Liver (tissue), 9 donors: ENCODE results near the gene KXD1. TPM values are rescaled to one million over a fixed set of nuclear protein-coding genes. Genes with fewer than 3 reads are reported as not detected.

Source experiments
- DNase-seq: peaks from one replicate; pipeline ENCODE4 v3.0.0-alpha.2; 2017; ENCODE audit warnings: low spot score
- H3K27ac ChIP-seq, 2 donors: one replicate each; pipeline ENCODE4 v1.7.0; 2013; ENCODE audit warnings: inconsistent platforms in 2 of 2, low read length in 2 of 2, control low read depth in 1 of 2, low read depth in 1 of 2, mild to moderate bottlenecking in 1 of 2
- H3K27me3 ChIP-seq, 4 donors: one replicate each; pipeline versions ENCODE4 v1.6.1 to v1.7.0; 2013; ENCODE audit warnings: low read length in 3 of 4, inconsistent platforms in 1 of 4, mild to moderate bottlenecking in 1 of 4, moderate library complexity in 1 of 4; ENCODE audit not compliant: control insufficient read depth in 4 of 4, insufficient read depth in 4 of 4
- H3K36me3 ChIP-seq, 4 donors: one replicate each; pipeline versions ENCODE4 v1.6.1 to v1.7.0; 2013; ENCODE audit warnings: low read length in 3 of 4, mild to moderate bottlenecking in 3 of 4, low read depth in 1 of 4, moderate library complexity in 1 of 4; ENCODE audit not compliant: control insufficient read depth in 4 of 4, insufficient read depth in 3 of 4
- H3K4me1 ChIP-seq, 4 donors: one replicate each; pipeline versions ENCODE4 v1.6.1 to v1.7.0; 2013; ENCODE audit warnings: low read length in 3 of 4, mild to moderate bottlenecking in 3 of 4, moderate library complexity in 1 of 4; ENCODE audit not compliant: control insufficient read depth in 4 of 4, insufficient read depth in 4 of 4
- H3K4me3 ChIP-seq, 3 donors: one replicate each; pipeline versions ENCODE4 v1.6.1 to v1.7.0; 2013; ENCODE audit warnings: low read length in 3 of 3, control low read depth in 1 of 3, low read depth in 1 of 3, mild to moderate bottlenecking in 1 of 3
- H3K9ac ChIP-seq, 2 donors: one replicate each; pipeline ENCODE4 v1.7.0; 2013; ENCODE audit warnings: low read length in 2 of 2, mild to moderate bottlenecking in 2 of 2, moderate library complexity in 2 of 2, control low read depth in 1 of 2, low read depth in 1 of 2
- H3K9me3 ChIP-seq, 4 donors: one replicate each; pipeline versions ENCODE4 v1.6.1 to v1.7.0; 2013; ENCODE audit warnings: low read length in 3 of 4; ENCODE audit not compliant: control insufficient read depth in 4 of 4
- EGR1 ChIP-seq, 2 donors: IDR thresholded peaks; 2 replicates each; pipeline ENCODE4 v1.6.1; 2016 to 2018; ENCODE audit warnings: antibody characterized with exemption in 2 of 2, low read depth in 2 of 2
- FOXA2 ChIP-seq: IDR thresholded peaks from 2 replicates; pipeline ENCODE4 v1.6.1; 2016; ENCODE audit warnings: antibody characterized with exemption
- GABPA ChIP-seq, 2 donors: IDR thresholded peaks in 1 of 2; conservative IDR thresholded peaks in 1 of 2; 2 replicates each; pipeline ENCODE4 v1.6.1; 2016; ENCODE audit warnings: antibody characterized with exemption in 2 of 2, mild to moderate bottlenecking in 1 of 2, moderate library complexity in 1 of 2
- JUND ChIP-seq, 2 donors: IDR thresholded peaks; 2 replicates each; pipeline ENCODE4 v1.6.1; 2016; ENCODE audit warnings: antibody characterized with exemption in 2 of 2
- NR2F2 ChIP-seq: IDR thresholded peaks from 2 replicates; pipeline ENCODE4 v1.6.1; 2016; ENCODE audit warnings: antibody characterized with exemption
- SP1 ChIP-seq: IDR thresholded peaks from 2 replicates; pipeline ENCODE4 v1.6.1; 2018; ENCODE audit warnings: antibody characterized with exemption, mild to moderate bottlenecking
- TAF1 ChIP-seq: conservative IDR thresholded peaks from 2 replicates; pipeline ENCODE4 v1.6.1; 2016; ENCODE audit warnings: antibody characterized with exemption, mild to moderate bottlenecking
- YY1 ChIP-seq: IDR thresholded peaks from 2 replicates; pipeline ENCODE4 v1.6.1; 2016; ENCODE audit warnings: antibody characterized with exemption, mild to moderate bottlenecking
- WGBS: extraction: QIAGEN DNeasy Blood & Tissue Kit; methylation state at CpG from one replicate; pipeline ENCODE4 v1.1.7; 2013; 5-methylcytosine and 5-hydroxymethylcytosine counted together
- polyA plus RNA-seq, 2 donors: library from polyadenylated mRNA; stranded (reverse) in 1 of 2; unstranded in 1 of 2; fragments of 200-250 nt in 1 of 2; fragments of >200 nt in 1 of 2; fragmentation: Nextera tagmentation in 1 of 2; extraction: Ambion mirVana in 1 of 2; gene quantifications; one replicate each; pipeline versions ENCODE4 v1.2.1 to v1.2.3, GENCODE V29; 2013 to 2015
- total RNA-seq, 2 donors: library from RNA; depleted of rRNA; stranded (reverse); fragments of >200 nt; gene quantifications; one replicate each; pipeline ENCODE4 v1.2.3, GENCODE V29; 2014
- TF ChIP-seq, protein P1 (sequence below): IDR thresholded peaks from 2 replicates; pipeline ENCODE4 v1.6.1; 2016; ENCODE audit warnings: antibody characterized with exemption, mild to moderate bottlenecking
- TF ChIP-seq, protein P2 (sequence below): fragments of 150-350 bp; IDR thresholded peaks from 2 replicates; pipeline ENCODE4 v1.5.1; 2017; ENCODE audit warnings: improper control_type of control experiment, low read depth, low read length; ENCODE audit not compliant: missing input control
- TF ChIP-seq, protein P3 (sequence below): IDR thresholded peaks from 2 replicates; pipeline ENCODE4 v1.6.1; 2016; ENCODE audit warnings: antibody characterized with exemption
- TF ChIP-seq, protein P4 (sequence below): IDR thresholded peaks from 2 replicates; pipeline ENCODE4 v1.6.1; 2016; ENCODE audit warnings: antibody characterized with exemption
- donor health status: healthy.
- donor health status: healthy.
- donor health status: healthy.
- donor health status: healthy.
- donor health status: healthy.

The KXD1 gene
- total and polyA plus RNA-seq, 4 donors, result 31.8 to 53.6 (median 43.4) TPM

DNA sequence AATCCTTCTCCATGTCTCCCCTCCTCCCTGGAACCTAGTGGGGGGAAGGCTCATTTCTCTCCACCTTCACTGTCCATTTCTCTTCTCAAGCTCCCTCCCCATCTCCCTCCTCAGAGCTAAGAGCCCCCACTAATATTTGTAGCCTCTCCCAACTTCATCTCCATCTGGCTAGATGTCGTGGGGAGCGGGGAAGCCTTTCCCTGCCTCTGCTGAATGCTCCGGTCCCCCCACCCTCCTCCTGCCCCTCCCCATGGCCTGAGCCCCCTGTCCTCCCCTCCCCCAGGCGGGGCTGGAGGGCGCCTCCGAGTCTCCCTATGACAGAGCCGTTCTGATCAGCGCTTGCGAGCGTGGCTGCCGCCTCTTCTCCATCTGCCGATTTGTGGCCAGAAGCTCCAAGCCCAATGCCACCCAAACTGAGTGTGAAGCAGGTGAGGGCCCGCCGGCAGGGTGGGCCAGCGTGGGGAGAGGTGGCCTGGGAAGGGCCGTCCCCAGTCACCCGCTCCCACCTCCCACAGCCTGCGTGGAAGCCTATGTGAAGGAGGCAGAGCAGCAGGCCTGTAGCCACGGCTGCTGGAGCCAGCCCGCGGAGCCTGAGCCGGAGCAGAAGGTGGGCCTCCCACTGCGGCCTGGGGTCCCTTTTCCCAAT, 56.0 kb downstream of the KXD1 start:
- 26% methylated on average over 23 of the region's 23 CpGs for WGBS

DNA sequence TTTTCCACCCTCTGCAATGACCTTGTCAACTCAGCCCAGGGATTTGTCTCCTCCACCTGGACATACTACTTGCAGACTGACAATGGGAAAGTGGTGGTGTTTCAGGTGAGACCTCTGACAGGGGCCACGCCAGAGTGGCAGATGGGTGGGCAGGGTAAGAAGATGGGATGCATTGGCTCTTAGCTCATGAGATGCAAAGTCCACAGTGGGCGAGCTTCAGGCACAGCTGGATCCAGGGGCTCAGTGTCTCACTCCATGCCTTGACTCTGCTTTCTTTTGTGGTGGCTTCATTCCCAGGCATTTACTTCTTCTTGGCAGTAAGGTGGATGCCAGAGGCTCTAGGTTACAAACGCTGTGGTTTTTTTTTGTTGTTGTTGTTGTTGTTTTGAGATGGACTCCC, 58.4 kb downstream of the KXD1 start:
- Histone ChIP-seq H3K4me3 (no peak overlapping the region), H3K9me3 (no peaks in the 10 kb centered on the region), H3K36me3 (no peaks in the 10 kb centered on the region), H3K27me3 (peaks cover 0 to 18% (median 6%) of the 10 kb centered on the region in 4 donors), H3K27ac (no peak overlapping the region), H3K9ac (no peak overlapping the region), H3K4me1 (peaks cover 0 to 14% (median 6%) of the 10 kb centered on the region in 4 donors)
- TF ChIP-seq GABPA (IDR thresholded peaks at IDR 0.05 in 1 of 2, conservative IDR thresholded peaks at IDR 0.05 in 1 of 2), result no peak
- TF ChIP-seq FOXA2, result no peak
- no peak for TF ChIP-seq JUND (IDR thresholded peaks at IDR 0.05)
- TF ChIP-seq, protein P1, sequence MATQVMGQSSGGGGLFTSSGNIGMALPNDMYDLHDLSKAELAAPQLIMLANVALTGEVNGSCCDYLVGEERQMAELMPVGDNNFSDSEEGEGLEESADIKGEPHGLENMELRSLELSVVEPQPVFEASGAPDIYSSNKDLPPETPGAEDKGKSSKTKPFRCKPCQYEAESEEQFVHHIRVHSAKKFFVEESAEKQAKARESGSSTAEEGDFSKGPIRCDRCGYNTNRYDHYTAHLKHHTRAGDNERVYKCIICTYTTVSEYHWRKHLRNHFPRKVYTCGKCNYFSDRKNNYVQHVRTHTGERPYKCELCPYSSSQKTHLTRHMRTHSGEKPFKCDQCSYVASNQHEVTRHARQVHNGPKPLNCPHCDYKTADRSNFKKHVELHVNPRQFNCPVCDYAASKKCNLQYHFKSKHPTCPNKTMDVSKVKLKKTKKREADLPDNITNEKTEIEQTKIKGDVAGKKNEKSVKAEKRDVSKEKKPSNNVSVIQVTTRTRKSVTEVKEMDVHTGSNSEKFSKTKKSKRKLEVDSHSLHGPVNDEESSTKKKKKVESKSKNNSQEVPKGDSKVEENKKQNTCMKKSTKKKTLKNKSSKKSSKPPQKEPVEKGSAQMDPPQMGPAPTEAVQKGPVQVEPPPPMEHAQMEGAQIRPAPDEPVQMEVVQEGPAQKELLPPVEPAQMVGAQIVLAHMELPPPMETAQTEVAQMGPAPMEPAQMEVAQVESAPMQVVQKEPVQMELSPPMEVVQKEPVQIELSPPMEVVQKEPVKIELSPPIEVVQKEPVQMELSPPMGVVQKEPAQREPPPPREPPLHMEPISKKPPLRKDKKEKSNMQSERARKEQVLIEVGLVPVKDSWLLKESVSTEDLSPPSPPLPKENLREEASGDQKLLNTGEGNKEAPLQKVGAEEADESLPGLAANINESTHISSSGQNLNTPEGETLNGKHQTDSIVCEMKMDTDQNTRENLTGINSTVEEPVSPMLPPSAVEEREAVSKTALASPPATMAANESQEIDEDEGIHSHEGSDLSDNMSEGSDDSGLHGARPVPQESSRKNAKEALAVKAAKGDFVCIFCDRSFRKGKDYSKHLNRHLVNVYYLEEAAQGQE, result no peak
- no peak for TF ChIP-seq TAF1
- no peak for DNase-seq
- WGBS, result 81% methylated on average over 3 of the region's 3 CpGs

More for the DNA sequence above, 56.0 kb downstream of the KXD1 start:
- Histone ChIP-seq H3K9ac (no peak overlapping the region), H3K4me3 (no peak overlapping the region), H3K9me3 (no peaks in the 10 kb centered on the region), H3K27me3 (peaks cover 0 to 19% (median 10%) of the 10 kb centered on the region in 4 donors), H3K4me1 (peaks cover 0 to 14% (median 6%) of the 10 kb centered on the region in 4 donors), H3K36me3 (no peaks in the 10 kb centered on the region), H3K27ac (no peak overlapping the region)
- TF ChIP-seq, protein P2, sequence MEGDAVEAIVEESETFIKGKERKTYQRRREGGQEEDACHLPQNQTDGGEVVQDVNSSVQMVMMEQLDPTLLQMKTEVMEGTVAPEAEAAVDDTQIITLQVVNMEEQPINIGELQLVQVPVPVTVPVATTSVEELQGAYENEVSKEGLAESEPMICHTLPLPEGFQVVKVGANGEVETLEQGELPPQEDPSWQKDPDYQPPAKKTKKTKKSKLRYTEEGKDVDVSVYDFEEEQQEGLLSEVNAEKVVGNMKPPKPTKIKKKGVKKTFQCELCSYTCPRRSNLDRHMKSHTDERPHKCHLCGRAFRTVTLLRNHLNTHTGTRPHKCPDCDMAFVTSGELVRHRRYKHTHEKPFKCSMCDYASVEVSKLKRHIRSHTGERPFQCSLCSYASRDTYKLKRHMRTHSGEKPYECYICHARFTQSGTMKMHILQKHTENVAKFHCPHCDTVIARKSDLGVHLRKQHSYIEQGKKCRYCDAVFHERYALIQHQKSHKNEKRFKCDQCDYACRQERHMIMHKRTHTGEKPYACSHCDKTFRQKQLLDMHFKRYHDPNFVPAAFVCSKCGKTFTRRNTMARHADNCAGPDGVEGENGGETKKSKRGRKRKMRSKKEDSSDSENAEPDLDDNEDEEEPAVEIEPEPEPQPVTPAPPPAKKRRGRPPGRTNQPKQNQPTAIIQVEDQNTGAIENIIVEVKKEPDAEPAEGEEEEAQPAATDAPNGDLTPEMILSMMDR, result no peak
- TF ChIP-seq, protein P3, sequence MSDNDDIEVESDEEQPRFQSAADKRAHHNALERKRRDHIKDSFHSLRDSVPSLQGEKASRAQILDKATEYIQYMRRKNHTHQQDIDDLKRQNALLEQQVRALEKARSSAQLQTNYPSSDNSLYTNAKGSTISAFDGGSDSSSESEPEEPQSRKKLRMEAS, result no peak
- TF ChIP-seq SP1, result no peak
- TF ChIP-seq EGR1 (IDR thresholded peaks at IDR 0.05; ENCODE audit: low read depth in 2 of 2), result no peak
- no peak for TF ChIP-seq TAF1
- no peak for TF ChIP-seq FOXA2
- no peak for TF ChIP-seq YY1
- no peak for TF ChIP-seq GABPA (IDR thresholded peaks at IDR 0.05 in 1 of 2, conservative IDR thresholded peaks at IDR 0.05 in 1 of 2)
- TF ChIP-seq, protein P4, sequence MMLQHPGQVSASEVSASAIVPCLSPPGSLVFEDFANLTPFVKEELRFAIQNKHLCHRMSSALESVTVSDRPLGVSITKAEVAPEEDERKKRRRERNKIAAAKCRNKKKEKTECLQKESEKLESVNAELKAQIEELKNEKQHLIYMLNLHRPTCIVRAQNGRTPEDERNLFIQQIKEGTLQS, result no peak
- TF ChIP-seq NR2F2, result no peak
- no peak for DNase-seq
